ENCODE results near the gene SBF2. TPM values are rescaled to one million over a fixed set of nuclear protein-coding genes. Genes with fewer than 3 reads are reported as not detected.
A peak's percentile ranks its signal among the peaks of the same experiment; 100 is the strongest.

Gene SBF2
- polyA plus RNA-seq (2013, experiment 1 of 2), result 34.6 TPM
- 28.7 TPM for polyA plus RNA-seq (2013, experiment 2 of 2)

DNA sequence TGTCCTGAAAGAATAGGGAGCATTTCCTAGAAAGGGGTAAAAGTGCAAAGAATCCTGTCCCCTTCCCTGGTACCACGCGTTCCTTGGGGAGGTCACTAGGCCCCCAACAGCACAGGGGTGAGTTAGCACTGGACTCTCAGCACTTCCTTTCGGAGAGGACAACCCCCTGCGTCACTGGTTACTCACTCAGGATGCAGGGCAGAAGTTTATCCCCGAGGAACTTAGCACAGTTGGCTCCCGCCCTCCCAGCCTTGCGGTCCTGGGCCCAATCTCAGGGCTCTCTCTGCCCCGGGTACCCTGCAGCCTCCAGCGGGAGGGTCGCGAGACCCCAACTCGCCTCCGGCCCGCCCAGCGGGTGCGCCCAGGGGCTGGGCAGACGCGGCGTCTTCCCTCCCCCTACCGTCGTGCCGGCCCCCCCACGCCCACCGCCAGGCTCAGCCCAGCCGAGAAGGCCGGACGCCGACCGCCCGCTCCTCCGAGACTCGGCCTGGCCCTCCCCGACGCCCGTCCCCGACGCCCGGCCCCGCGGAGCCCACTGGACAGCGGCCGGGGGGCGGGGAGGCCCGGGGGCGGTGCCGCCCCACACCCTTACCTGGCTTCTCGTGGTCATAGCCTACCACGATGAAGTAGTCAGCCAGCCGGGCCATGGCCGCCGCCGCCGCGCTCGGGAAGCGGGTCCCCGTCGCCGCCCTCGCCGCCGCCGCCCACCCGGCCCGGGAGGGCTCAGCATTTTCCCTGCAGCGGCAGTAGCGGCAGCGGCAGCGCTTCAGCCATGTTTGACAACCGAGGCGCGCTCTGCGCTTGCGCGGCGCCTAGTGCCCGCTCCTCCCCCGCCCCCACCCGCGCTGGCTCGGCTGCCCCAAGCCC, at the start of gene SBF2:
Gene SBF2, minus strand, starts transcription at position 797 of the 867 bp plus-strand sequence. Its CDS starts 150 bp downstream, at position 647.
- WGBS, 2 experiments (ENCODE audit: insufficient coverage in 2 of 2), result 0% methylated on average over 65 to 67 of the region's 81 CpGs
- H3K4me3 ChIP-seq (ENCODE audit: extremely low read depth, insufficient read depth, low read length, poor library complexity, severe bottlenecking), result peak within 1 kb of the TSS; percentile 70
- peaks cover 15% of the 10 kb centered on the region for H3K36me3 ChIP-seq (ENCODE audit: control insufficient read depth, insufficient read depth, low read length)
- no peaks in the 10 kb centered on the region for H3K9me3 ChIP-seq (ENCODE audit: control insufficient read depth, low read length)
- peaks cover 17% of the 10 kb centered on the region for H3K4me1 ChIP-seq (ENCODE audit: control insufficient read depth, insufficient read depth, low read length, poor library complexity, severe bottlenecking)
- peak within 1 kb of the TSS; percentile 88 for H3K27ac ChIP-seq (ENCODE audit: low read depth, low read length, severe bottlenecking)

DNA sequence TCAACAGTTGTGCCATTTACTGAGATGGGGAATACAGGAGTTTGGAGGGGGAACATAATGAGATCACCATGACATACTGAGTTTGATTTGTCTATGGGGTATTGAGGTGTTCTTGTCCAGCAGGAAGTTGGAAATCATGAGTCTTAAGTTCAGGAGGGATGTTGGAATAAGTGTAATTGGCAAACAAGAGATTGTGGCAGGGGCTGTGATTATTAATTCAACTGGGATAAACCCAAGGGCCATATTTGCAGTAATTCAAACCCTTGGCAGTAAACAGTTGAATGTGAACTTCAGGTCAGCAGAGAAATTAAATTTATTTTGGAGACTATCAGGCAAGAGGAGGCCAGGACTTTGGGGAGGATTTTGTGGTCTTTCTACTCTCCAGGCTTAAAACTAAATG, 44.3 kb upstream of the SBF2 start:
- H3K4me3 ChIP-seq (ENCODE audit: extremely low read depth, insufficient read depth, low read length, poor library complexity, severe bottlenecking), result no peak overlapping the region
- H3K27ac ChIP-seq (ENCODE audit: low read depth, low read length, severe bottlenecking), result no peak overlapping the region
- H3K4me1 ChIP-seq (ENCODE audit: control insufficient read depth, insufficient read depth, low read length, poor library complexity, severe bottlenecking), result no peaks in the 10 kb centered on the region
- no peaks in the 10 kb centered on the region for H3K9me3 ChIP-seq (ENCODE audit: control insufficient read depth, low read length)
- H3K36me3 ChIP-seq (ENCODE audit: control insufficient read depth, insufficient read depth, low read length), result no peaks in the 10 kb centered on the region

DNA sequence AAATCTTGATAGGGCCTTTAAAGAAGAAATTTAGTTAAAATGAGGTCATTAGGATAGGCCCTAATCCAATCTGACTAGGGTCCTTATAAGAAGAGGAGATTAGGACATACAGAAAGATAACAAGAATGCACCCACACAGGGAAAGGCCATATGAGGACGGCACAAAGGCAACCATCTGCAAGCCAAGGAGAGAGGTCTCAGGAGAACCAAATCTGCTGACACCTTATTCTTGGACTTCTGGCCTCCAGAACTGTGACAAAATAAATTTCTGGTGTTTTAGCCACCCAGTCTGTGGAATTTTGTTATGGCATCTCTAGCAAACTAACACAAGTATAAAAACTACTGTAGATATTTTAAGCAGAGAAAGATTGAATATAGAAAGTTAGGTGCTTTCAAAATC, 39.5 kb upstream of the SBF2 start:
- H3K27ac ChIP-seq (ENCODE audit: low read depth, low read length, severe bottlenecking), result no peak overlapping the region
- 86 to 100% methylated on average over 1 of the region's 1 CpG for WGBS, 2 experiments (ENCODE audit: insufficient coverage in 2 of 2)
- H3K4me1 ChIP-seq (ENCODE audit: control insufficient read depth, insufficient read depth, low read length, poor library complexity, severe bottlenecking), result peaks cover 4% of the 10 kb centered on the region
- H3K4me3 ChIP-seq (ENCODE audit: extremely low read depth, insufficient read depth, low read length, poor library complexity, severe bottlenecking), result no peak overlapping the region
- no peaks in the 10 kb centered on the region for H3K9me3 ChIP-seq (ENCODE audit: control insufficient read depth, low read length)
- no peaks in the 10 kb centered on the region for H3K36me3 ChIP-seq (ENCODE audit: control insufficient read depth, insufficient read depth, low read length)

DNA sequence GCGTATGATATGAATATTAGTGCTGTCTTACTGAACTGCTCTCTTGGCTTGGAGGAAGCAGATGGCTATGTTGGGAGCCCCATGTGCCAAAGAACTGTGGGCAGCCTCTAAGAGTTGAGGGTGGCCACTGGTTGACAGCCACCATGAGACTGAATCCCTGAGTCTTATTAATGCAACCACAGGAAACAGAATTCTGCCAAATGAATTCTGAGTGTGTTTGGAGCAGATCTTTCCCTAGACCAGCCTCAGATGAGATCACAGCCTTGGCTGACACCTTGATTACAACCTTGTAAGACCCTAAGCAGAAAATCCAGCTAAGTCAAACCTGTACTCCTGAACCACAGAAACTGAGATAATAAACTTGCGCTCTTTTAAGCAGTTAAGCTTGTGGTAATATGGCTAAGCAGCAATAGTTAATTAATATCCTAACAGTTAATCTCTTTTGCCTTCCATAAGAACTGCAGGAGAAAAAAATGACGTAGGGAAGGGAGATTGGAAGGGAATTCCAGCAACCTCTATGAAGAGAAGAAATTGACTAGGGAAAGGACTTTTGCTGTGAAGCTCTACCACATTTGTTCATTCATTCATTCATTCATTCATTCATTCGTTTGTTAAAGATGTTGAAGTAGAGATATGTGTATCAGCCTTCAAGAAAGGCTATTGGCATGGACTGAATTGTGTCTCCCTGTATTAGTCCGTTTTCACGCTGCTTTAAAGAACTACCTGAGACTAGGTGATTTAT, 37.7 kb upstream of the SBF2 start:
- Histone ChIP-seq H3K27ac (ENCODE audit: low read depth, low read length, severe bottlenecking) (no peak overlapping the region), H3K9me3 (ENCODE audit: control insufficient read depth, low read length) (no peaks in the 10 kb centered on the region)
- 84 to 91% methylated on average over 3 of the region's 6 CpGs for WGBS, 2 experiments (ENCODE audit: insufficient coverage in 2 of 2)

DNA sequence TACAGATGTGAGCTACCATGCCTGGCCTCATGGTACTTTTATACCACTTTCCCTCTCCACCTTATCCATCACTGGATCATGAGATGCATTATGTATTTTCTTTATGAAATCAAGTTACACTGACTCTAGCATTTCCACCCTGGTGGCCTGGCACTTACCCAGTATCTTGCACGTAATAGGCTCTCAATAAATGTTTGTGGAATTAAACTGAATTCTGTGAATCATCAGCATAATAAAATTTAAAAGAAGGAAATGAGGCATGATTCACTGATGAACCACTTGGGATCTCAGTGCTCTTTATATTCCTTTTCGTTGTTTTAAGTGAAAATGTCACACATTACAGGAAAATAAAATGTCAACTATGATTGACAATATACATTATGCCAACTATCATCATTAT, 35.9 kb upstream of the SBF2 start:
- no CpG with 5 or more reads among the region's 2 CpGs for WGBS, 2 experiments (ENCODE audit: insufficient coverage in 2 of 2)
- H3K36me3 ChIP-seq (ENCODE audit: control insufficient read depth, insufficient read depth, low read length), result no peaks in the 10 kb centered on the region
- H3K4me1 ChIP-seq (ENCODE audit: control insufficient read depth, insufficient read depth, low read length, poor library complexity, severe bottlenecking), result peaks cover 8% of the 10 kb centered on the region
- no peaks in the 10 kb centered on the region for H3K9me3 ChIP-seq (ENCODE audit: control insufficient read depth, low read length)
- H3K4me3 ChIP-seq (ENCODE audit: extremely low read depth, insufficient read depth, low read length, poor library complexity, severe bottlenecking), result no peak overlapping the region
- H3K27ac ChIP-seq (ENCODE audit: low read depth, low read length, severe bottlenecking), result no peak overlapping the region

More for the DNA sequence above, 37.7 kb upstream of the SBF2 start:
- no peak overlapping the region for H3K4me3 ChIP-seq (ENCODE audit: extremely low read depth, insufficient read depth, low read length, poor library complexity, severe bottlenecking)
- H3K36me3 ChIP-seq (ENCODE audit: control insufficient read depth, insufficient read depth, low read length), result no peaks in the 10 kb centered on the region
- H3K4me1 ChIP-seq (ENCODE audit: control insufficient read depth, insufficient read depth, low read length, poor library complexity, severe bottlenecking), result peaks cover 8% of the 10 kb centered on the region

DNA sequence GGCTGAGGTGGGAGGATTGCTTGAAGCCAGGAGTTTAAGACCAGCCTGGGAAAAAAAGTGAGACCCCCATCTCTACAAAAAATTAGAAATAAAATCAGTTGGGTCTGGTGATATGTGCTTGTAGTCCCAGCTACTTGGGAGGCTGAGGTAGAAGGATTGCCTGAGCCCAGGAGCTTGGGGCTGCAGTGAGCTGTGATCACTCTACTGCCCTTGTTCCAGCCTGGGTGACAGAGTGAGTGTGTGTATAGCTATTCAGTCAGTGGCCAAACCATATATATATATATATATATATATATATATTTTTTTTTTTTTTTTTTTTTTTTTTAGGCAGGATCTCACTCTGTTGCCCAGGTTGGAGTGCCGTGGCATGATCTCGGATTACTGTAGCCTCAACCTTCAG, 35.3 kb upstream of the SBF2 start:
- H3K4me1 ChIP-seq (ENCODE audit: control insufficient read depth, insufficient read depth, low read length, poor library complexity, severe bottlenecking), result peaks cover 8% of the 10 kb centered on the region
- no peak overlapping the region for H3K27ac ChIP-seq (ENCODE audit: low read depth, low read length, severe bottlenecking)
- no peaks in the 10 kb centered on the region for H3K9me3 ChIP-seq (ENCODE audit: control insufficient read depth, low read length)
- 70% methylated on average over 2 of the region's 2 CpGs; no CpG with 5 or more reads in 1 of the 2 experiments for WGBS, 2 experiments (ENCODE audit: insufficient coverage in 2 of 2)
- no peak overlapping the region for H3K4me3 ChIP-seq (ENCODE audit: extremely low read depth, insufficient read depth, low read length, poor library complexity, severe bottlenecking)
- H3K36me3 ChIP-seq (ENCODE audit: control insufficient read depth, insufficient read depth, low read length), result no peaks in the 10 kb centered on the region

DNA sequence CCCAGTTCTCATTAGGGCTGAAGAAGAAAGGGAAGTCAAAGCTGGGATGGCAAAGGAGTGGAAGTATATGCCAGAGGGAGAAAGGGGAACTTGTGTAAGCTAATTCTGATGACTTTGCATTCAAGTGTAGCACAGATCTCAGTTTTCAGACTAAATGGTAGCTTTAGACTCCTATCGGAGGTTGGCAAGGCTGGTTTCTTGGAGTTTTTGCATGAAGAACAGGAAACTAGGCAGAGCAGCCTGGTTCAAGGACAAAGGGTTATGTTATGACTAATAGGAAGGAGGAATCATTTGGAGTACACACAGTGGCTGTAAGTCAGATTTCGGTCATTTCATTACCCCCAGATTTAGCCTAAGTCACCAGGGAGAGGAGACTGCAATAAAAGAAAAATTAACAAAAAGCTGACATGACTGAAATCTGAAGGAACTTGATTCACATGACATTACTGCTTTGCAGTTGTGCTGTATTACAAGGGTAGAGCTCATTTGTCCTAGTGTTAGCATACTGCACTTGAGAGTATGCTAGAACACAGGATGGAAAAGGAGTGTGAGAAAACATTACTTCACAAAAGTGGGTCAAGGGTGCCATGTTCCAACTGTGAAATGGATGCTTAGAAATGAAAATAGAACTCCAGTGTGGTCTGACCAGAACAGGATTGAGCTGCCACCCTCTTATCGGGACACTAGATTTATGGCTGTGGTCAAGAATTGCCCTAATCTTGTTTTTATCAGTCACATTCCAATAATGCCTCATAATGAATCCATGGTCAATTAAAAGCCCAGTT, 34.5 kb upstream of the SBF2 start:
- Histone ChIP-seq H3K27ac (ENCODE audit: low read depth, low read length, severe bottlenecking) (peak overlapping the region; percentile 62), H3K9me3 (ENCODE audit: control insufficient read depth, low read length) (no peaks in the 10 kb centered on the region), H3K36me3 (ENCODE audit: control insufficient read depth, insufficient read depth, low read length) (no peaks in the 10 kb centered on the region), H3K4me1 (ENCODE audit: control insufficient read depth, insufficient read depth, low read length, poor library complexity, severe bottlenecking) (peaks cover 8% of the 10 kb centered on the region), H3K4me3 (ENCODE audit: extremely low read depth, insufficient read depth, low read length, poor library complexity, severe bottlenecking) (no peak overlapping the region)
- 81 to 94% methylated on average over 1 to 3 of the region's 3 CpGs for WGBS, 2 experiments (ENCODE audit: insufficient coverage in 2 of 2)

DNA sequence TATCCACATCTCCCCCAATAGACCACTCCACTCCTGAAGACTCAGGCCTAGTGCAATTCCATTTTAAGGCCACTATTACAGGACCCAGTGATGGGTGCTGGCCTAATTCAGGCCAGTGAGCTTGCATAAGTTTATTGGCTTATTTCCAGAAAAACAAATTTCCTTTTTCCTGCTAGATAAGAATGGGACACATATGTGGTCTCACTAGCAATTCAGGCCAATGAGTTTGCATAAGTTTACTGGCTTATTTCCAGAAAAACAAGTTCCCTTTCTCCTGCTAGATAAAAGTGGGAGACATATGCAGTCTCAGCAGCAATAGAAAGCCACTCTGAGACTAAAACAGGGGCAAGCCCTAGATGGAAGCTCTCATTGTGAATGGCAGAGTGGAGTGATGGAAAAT, 33.2 kb upstream of the SBF2 start:
- H3K9me3 ChIP-seq (ENCODE audit: control insufficient read depth, low read length), result no peaks in the 10 kb centered on the region
- no peak overlapping the region for H3K27ac ChIP-seq (ENCODE audit: low read depth, low read length, severe bottlenecking)
- H3K4me1 ChIP-seq (ENCODE audit: control insufficient read depth, insufficient read depth, low read length, poor library complexity, severe bottlenecking), result peaks cover 13% of the 10 kb centered on the region
- H3K36me3 ChIP-seq (ENCODE audit: control insufficient read depth, insufficient read depth, low read length), result no peaks in the 10 kb centered on the region
- no peak overlapping the region for H3K4me3 ChIP-seq (ENCODE audit: extremely low read depth, insufficient read depth, low read length, poor library complexity, severe bottlenecking)

DNA sequence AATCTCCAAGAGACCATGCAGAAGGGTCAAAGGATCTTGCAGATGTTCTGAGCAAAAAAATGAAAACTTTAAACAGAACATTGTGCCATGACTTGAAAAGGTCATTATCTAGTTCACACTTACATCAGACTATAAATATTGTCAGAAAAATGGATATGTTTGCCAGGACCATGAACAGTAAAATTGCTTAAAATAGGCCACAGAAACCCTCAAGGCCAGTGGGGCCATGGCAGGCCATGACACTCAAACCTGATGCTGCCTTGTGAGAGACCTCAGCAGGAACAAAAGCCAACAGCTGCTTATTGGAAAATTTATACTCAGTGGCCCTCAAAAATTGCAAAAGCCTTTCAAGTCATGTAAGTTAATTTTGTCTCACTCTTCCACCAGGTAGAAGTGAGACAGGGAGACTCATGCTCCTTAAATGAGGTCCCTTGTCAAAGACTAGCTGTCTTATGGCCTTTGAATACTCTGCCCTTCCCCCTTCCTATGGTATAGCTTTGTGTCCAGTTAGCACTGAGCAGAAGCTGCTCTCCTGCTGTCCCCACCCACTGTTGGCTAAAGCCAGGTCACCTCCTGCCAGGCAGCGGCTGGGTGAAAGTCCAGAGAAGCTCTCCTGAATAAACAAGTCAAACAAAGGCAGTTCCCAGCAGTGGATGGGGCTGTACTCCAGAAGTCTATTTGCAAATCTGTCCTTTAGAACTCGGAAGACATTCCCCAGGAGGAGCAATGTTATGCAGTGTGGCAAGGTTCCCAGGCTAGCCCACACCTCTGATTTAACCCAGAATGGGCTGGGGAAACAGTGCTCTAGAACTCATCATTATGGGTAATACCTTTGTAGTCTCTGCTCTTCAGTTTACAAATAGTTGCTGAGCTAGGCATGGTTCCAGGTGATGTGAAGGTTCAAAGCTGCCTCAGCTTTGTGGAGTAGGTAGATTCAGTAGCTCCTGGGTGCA, 32.3 kb upstream of the SBF2 start:
- H3K9me3 ChIP-seq (ENCODE audit: control insufficient read depth, low read length), result no peaks in the 10 kb centered on the region
- no peaks in the 10 kb centered on the region for H3K36me3 ChIP-seq (ENCODE audit: control insufficient read depth, insufficient read depth, low read length)
- H3K4me3 ChIP-seq (ENCODE audit: extremely low read depth, insufficient read depth, low read length, poor library complexity, severe bottlenecking), result no peak overlapping the region
- no peak overlapping the region for H3K27ac ChIP-seq (ENCODE audit: low read depth, low read length, severe bottlenecking)
- H3K4me1 ChIP-seq (ENCODE audit: control insufficient read depth, insufficient read depth, low read length, poor library complexity, severe bottlenecking), result peaks cover 13% of the 10 kb centered on the region
- WGBS, 2 experiments (ENCODE audit: insufficient coverage in 2 of 2), result 74 to 100% methylated on average over 2 of the region's 2 CpGs

All from mesodermal cell (in vitro differentiated cells).